NCI-H1436 (cell line): ENCODE measurements around the gene MUSTN1.

Source experiments
- DNase-seq: peaks from one replicate; lab custom pipeline; 2025; lab: John Stamatoyannopoulos, UW

Gene MUSTN1

DNA sequence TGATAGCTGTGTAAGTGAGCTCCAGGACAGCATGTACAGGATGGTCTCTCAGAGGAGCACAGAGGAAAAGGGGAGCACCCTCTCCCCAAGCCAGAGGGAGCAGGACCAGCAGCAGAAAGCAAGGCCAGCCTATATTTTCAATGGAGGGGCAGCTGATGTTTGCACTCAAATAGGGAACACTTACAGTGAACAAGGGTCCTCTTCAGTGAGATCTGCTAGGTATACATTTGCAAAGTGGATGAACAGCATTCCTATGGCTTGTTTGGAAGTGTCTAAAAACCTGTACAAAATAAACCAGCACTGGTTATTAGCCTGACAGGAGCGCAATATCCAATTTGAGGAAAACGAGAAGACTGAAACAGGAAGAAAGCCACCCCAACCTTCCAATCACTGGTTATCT, 17.6 kb upstream of the MUSTN1 start:
- no peak for DNase-seq

DNA sequence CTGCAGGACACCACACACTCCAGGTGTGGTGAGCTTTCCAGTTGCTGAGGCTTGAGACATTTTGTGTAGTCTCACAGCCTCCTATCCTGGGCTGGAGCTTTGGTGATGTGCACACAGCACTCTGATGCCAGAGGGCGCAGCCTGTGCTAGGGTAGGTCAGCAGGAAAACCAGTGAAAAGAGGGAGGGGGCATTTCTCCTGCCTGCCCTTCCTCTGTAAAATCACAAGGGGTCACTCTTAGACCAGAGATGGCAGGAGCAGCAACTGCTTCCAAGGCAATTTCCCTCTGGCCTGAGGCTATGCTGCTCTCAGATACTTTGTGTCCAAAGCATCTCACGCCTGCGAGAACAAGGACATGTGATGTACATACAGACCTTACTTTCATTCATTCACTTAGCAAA, 16.5 kb upstream of the MUSTN1 start:
- DNase-seq = peak; percentile 23

DNA sequence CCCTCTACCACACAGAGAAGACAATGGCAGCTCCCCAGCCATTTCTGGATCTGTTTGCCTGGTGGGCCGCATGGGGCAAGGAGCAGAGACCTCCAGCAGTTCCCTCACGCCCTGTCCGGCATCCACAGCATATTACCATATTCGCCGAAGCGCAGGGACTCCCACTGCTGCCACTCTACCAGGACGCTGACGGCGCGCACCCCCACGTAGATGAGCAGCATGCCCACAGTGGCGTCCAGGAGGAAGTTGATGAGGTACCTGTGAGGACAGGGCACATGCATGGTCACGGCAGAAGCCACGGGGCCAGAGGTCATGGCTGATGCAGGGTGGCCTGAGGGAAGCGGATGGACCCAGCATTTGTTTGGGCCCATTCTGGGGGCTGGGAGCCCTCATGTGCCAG, 14.8 kb upstream of the MUSTN1 start:
- DNase-seq = no peak

DNA sequence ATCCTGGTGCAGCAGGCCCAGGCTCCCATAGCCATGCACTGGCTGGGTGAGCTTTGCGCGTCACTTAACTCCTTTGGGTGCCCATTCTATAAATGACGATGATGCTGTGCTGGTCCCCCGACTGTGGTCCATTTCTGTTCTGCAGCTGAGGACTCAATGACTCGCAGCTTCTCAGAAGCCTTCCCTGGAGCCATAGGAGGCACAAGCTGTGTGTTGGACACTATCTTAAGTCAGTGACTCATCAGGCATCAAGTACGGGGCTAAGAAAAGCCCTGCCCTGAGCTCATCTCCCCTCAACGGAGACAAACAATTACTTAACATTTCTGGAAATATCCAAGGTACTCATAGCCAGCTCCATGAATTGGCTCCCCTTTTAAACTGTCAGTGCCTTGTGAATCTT, 13.8 kb upstream of the MUSTN1 start:
- no peak for DNase-seq

DNA sequence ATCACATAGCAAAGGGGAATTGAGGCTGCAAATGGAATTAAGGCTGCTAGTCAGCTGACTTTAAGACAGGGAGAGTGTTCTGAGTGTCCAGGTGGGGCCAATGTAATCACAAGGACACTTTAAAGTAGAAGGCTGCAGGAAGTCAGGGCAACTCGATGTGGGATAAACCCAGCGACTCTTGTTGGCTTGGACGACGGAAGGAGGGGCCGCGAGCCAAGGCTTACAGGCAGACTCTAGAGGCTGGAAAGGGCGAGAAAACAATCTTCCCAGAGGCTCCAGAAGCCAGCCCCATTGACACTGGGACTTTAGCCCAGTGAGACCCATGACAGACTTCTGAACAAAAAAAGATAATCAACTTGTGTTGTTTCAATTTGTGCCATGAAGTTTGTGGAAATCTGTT, 12.9 kb upstream of the MUSTN1 start:
- no peak for DNase-seq

DNA sequence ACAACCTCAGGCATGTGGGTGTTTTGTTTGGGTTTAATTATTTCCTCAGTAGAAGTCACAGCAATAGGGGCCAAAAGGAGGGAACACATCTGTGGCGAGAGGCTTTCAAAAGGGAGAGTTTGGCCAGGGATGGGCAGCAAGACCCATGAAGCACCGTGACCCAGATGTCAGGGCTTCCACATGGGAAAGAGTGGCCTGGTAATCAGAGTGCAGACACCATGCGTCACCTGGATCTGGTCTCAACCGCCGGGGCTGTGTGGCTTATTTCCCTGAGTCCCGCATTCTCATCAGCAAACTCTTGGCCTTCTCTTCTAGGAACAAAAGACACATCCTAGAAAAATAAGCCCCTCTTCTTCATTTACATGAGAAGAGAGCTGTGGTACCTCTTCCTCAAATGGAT, 12.4 kb upstream of the MUSTN1 start:
- no peak for DNase-seq

DNA sequence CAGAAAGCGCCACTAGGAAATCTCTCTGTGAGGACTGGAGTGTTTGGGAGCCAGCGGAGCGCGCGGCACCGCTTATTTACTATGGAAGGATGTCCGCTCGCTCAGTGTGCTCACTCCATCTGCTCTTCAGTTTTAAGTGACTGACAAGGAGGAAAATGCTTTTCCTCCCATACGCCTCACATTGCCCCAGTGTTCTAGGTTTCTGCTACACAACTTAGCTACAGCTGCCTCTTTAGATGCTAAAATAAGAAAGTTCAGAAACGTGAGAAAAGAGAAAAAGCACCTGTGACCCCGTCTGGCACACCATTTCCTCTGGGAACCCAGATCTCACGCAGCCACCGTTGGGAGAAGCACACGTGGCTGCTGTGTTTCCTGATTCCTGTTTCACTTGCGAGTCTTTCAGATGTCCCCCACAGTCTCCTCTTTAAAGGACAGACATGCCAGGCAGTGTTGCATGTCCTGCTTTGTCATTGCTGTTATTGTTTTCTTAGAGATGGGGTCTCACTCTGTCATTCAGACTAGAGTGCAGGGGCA, 11.7 kb upstream of the MUSTN1 start:
- no peak for DNase-seq

DNA sequence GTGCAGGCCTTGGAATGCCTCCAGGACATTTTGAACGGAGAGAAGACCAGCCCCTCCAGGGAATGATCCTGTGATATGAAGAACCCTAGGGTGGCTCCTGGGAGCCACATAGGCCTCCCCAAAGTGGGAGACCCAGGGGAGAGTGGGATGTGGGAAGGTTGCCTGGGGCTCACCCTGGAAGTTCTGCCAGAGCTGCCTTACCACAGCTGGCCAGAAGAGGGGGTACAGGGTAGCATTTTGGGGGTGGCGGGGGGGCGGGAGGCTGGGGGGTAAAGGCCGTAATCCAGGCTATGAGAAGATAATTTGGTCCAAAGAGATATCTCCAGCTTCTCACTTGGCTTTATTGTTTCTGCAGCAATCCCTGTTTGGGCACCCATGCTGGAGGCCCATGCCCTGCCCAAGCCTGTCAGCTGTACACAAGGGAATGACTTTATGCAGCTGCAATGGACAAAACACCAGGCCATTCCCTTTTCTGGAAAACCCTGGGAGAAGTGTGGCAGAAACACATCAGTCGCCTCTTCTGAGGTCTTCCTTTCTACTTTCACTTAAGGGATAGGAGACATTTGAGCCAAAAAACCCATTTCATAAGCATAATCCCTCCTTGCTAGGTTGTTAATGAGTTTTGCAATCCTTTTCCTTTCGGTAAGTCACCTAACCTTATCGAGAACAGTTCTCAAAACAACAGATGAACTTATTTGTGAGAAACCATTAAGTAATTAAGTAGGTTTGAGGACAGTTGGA, 11.0 kb upstream of the MUSTN1 start:
- no peak for DNase-seq

DNA sequence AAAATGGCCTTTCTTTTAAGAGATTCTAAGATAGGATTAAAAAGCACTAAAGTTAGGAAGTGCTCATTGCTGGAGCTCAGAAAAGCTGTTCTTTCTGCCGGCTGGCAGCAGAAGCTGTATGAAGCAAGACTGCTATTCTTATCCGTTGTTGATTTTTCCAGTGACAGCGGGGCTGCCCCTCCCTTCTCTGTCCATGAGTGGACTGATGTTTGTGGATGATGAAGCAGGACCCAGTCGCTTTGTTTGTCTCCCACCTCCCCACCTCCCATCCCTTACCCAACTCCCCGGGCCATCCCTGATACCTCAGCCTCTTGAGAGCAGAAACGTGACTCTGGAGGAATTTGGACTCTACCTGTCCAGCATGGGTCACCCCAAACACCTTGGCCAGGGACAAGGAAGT, 10.3 kb upstream of the MUSTN1 start:
- no peak for DNase-seq

DNA sequence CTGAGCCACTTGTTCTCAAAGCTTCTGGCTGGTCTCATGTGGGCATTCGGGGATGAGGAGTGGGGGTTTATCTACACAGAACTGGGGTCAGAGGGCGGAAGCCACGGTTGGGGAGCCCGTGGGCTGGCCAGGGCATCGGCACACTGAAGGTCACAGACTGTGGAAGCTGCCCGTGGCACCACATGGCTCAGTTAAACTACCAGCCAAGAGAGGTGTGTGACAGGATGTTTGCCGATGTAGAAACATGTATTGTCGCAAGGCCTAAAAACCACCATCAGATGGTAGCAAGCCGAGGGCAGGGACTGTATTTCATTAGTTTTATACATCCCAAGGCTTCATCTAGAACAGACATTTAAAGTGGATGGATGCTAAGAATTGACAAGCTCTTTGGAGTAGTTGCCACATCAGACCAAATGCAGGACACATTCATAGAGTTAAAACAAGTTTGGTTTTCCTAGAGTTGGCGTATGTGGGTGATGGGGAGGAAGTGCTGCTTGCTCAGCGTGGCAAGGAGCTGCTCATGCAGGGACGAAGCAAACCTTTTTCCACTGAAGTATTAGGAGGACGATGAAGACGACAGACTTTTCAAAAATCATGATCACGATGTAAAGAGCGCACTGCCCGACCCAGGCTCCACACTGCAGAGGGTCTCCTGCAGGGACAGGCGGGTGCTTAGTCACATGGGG, 9.6 kb upstream of the MUSTN1 start:
- DNase-seq = no peak

DNA sequence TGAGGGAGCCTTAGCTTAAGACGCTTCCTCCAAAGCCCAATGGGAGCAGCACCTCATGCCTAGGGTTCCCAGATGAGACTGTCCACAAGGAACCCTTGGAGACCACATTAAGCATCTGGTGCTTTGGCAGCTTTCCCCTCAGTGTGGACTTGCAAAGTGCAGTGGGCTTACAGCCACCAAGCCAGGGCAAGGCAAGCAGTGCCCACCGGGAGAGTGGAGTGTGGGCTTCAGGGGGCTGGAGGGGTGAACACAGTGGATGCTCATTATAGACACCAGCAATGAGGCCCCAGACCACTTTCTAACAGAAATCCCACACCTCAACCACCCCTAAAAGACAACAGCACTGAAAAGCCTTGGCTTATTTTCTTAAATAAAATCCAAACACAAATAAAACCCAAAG, 9.1 kb upstream of the MUSTN1 start:
- DNase-seq = no peak

DNA sequence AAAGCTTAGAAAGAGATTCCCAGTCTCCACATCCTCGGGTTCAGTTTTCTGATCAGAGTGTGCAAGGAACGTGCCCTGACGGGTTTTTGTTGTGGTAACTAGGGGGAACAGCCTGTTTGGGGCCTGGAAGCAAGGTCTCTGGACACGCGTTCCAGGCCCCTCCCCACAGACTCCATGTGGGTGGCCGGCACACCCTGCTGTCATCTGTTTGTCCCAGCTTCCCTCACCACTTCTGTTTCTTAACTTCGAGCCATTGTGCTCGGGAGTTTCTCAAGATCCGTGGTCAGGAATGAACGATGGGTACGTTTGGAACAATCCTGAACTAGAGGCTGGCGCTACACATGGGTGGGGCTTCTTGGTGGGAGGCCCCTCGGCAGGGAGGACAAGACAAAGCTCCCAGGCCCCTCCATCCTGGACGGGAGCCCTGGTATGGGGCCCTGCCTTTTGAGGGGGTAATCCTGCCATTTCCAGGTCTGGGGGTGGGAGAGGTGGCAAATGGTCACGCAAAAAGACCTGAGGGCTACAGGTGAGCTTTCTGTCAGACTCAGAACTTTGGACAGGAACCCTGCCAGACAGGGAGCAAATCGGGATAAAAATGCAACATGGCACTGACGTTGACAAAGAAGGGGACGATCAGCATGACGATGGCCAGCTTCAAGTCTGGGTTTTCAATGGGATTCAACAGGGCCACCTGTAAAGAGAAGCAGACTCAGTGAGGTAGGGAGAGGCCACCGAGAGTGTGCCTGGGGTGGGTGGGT, 8.5 kb upstream of the MUSTN1 start:
- no peak for DNase-seq

DNA sequence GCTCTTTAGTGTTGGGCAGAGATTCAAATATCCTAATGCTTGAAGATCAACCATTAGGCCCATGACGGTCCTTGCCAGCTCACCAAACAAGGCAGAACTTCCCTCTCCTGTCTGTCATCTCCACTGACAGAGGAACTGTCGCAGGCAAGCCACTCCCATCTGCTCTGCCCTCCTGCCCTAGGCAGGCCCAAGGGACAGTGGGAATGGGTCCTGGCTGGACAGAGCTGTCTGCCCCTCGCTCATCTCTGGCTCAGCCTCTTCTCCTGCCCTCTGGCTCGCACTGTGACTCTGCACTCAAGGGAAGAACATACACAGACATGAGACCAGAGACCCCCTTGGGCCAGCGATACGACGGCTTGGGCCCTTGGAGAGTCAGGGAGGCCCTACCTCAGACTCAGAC, 7.6 kb upstream of the MUSTN1 start:
- no peak for DNase-seq

DNA sequence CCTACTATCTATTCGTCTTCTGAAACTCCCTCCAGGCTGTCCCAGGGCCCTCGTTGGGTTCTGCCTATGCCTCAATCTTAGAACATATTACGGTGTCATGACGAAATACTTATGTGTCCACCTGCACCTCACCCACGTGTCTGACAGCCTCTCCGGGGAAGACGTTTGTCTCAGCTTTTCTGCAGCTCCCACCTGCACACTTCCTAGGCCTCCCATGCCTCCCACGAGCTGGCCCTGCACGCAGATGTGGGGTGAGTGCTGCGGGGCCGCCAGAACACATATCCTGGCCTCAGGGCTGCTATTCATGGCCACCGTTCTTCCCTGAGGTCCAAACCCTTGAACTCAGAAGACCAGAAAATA, 7.1 kb upstream of the MUSTN1 start:
- DNase-seq = no peak

DNA sequence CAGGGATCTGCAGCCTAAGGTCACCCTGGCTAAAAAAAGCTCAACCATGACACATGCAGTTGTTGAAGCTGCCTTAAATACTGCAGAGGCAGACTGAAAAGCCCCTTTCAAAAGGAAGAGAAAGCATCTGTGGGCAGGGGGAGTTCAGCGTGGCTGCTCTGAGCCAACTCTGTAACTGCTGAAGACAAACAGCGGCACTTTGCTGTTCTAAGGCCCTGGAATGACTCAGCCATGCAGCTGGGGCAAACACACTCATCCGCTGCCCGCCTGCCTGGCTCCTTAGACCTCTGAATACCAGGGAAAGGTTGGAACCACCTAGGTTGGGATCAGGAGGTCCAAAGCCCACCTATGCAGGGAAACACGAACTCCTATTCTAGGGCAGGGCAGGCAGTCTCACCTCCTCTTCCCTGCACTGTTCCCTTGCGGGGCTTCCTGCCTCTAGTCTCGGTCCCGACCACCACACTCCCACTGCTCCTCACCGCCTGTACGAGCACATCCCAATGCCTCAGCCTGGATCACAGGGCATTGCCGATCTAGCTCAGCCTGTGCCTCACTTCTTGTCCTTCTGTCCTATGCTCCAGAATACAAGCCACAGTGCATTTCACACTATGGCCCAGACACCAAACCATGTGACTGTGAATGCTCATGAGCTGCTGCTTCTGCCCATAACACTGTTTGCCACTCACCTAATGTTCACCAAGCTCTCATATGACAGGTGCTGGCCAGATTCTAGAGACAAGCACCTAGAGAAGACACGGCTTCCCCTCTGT, 6.6 kb upstream of the MUSTN1 start:
- no peak for DNase-seq

DNA sequence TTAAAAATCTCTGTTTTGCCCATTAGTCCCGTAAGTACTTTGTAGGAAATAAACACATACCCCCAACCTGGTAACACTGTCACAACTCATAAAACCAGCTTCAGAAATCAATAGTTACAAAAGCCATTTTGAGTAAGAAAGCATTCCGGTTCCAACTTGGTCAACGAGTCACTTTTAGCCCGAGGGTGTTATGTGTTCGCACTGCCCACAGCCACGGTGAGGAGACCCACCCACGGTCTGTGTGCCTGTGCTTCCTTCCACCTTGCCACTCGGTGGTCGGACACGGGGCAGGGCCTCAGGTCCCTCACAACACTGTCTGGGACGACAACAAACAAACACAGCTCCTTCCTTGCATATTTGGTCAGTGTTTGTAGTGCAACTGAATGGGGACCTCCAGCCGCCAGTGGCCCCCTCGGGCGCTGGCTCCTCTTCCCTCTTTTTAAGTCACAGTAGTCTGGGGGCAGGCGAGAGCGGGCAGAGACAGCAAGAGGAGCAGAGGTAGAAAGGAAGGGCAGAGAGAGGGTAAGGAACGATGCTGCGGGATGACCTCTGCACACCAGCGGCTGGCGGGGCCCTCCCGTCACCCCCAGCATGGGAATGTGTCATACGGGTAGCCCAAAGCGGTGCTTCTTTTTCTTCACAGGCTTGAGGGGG, 5.2 kb upstream of the MUSTN1 start:
- DNase-seq = no peak

DNA sequence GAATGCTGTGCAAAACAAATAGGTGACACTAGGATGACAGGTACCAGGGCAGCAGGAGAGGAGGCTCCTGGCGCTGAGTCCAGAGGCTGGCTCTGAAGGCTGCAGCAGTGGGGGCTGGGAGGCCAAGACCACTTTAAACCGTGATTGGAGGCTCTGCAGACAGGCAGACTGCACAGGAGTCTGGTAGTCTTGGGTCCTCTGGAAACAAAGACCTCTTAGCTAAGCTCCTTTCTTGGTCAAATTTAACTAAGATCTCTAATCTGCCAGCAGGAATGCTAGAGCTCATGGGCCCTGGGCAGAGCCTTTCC, 4.4 kb upstream of the MUSTN1 start:
- DNase-seq = no peak

DNA sequence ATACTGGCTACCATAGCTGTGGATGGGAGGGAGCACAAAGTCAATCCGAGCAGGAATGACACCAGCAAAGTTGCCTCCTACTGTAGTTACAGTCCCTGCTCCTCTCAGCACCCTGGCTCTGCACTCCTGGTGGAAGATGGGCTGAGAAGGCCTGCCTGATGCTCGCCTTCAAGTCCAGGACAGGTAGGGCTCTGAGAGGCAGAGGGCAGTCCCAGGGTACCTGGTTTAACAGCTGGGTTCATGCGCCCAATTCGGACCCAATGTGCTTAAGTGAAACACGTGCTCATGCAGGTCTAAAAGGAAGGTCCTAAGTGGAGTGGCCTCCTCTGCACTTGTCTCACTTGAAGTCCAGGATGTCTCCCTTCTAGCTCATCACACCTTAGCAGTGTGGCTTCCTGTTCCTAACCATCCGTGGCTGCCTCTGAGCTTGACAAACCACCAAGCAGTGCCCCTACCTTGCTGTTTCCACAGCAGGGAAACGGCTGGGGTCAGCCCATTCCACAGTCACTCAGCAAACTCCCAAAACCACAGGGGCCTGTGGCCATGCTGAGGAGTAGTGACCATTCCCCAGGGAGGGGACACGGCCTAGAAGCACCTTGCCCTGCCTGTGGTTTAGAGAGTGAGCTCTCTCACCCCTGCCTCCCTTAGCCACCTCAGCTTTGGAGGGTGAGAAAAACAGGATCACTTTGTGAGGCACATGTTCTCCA, 3.9 kb upstream of the MUSTN1 start:
- no peak for DNase-seq

DNA sequence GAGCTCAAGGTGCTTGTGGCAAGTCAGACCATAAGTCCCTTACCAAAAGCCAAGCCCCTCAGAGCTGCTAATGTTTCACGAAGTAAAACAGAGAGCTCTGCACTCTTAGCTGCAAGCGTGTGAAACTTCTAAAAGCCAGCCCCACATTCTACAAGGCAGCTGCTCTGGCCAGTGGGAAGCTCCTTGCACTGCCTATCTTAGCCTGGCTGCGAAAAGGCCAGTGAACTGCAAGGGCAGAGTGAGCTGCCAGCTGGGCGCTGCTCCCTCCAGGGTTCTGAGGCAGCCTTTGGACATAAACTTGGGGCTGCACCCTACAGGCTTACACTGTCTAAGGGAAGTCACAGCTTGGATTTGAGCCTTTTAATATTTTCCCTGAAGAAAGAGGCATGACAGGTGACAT, 2.2 kb upstream of the MUSTN1 start:
- no peak for DNase-seq

DNA sequence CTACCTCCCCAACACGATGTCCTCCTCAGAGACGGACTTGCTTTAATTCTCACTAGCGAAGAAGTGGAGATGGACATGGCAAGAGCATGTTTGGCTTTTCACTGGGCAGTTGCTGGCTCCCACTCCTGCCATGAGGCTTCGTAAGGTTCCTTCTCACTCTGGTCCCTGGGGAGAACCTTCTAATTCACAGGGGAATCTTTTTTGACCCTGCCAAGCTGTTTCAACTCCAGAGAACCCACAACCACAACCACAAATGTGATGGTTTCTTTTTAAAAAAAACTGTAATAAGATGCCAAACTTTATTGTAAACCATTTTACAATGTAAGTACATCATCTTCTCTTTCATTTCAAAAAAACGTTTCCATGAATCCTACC, 1.6 kb upstream of the MUSTN1 start:
- DNase-seq = no peak

DNA sequence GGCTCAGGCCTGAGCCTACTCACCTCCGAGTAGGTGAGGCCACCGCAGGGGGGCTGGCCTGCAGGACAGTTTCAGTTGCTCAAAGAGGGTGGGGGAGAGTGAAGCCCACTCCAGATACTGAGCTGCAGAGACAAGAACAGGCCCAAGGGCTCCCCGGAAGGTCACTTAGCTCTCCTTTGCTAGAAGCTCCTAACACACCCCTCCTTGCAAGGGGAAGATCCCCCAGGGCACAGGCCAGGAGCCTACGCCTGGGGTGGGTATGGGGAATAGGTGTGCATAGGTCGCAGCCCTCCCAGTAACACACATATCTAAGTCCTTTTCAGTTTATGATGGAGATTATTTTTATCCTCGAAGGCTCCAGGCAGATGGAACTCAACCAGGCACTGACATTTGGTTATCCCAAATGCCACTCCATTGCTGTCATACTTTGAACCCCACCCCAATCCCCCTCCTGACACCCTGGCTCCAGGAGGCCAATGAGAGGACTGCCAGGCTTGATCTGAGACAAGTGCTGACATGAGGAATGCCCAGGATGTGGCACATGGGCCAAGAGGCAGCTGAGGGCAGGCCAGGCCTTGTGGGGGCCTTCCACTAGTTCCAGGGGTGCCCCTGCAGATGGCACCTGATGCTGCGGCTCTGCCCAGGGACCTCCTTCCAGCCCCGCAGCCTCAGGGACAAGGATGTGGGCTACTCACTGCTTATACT, 1.1 kb upstream of the MUSTN1 start:
- DNase-seq = no peak
